HG03558 (cell line): ENCODE measurements around the gene SLC22A4.

Experiments used
- ATAC-seq: cut with Tn5 transposase; IDR thresholded peaks from one replicate; pipeline ENCODE4 v1.9.1; 2021; ENCODE audit warnings: moderate number of reproducible peaks; ENCODE audit not compliant: unreplicated experiment; ENCODE audit errors: extremely low read depth

SLC22A4 gene

DNA sequence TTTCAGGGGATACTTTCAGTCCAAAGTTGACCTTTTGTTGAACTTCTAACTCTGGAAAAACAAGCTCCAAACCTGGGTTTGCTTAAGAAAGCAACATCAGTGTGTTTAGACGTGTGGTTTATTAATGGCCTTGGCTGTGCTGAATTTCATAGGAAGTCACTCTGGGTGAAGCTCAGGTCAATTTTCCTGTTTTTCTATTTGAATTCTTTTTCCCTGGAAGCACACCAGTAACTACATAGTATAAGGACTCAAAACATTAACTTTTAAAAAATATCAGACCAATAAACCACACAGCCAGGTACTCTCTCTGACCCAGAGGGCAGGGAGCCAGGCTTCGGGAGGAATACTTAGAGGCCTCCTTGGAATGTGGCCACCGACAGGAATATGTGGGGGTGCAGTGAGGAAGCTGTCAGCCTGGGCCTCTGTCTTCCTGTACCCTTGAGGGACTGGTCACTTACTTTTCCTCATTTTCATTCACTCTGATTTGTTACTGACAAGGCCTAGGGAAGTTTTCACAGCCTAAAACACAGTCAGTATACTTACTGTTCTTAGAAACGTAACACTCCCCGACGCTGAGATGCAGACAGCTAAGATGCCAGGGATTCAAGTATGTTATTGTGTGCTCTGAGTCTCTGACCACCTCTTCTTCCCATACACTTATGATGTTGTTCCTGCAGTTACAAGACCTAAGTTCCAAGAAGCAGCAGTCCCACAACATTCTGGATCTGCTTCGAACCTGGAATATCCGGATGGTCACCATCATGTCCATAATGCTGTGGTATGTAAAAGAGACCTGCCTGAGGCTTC lies 94.3 kb downstream of the SLC22A4 start:
- no peak for ATAC-seq

- no peak for ATAC-seq
Observed at GRCh38 chr5:132389051-132389331, 94.8 kb downstream of the SLC22A4 start.

GRCh38 chr5:132389585-132390286 lies 95.5 kb downstream of the SLC22A4 start:
- ATAC-seq: no peak

- no peak for ATAC-seq
Observed at GRCh38 chr5:132391247-132391646, 97.1 kb downstream of the SLC22A4 start.

DNA sequence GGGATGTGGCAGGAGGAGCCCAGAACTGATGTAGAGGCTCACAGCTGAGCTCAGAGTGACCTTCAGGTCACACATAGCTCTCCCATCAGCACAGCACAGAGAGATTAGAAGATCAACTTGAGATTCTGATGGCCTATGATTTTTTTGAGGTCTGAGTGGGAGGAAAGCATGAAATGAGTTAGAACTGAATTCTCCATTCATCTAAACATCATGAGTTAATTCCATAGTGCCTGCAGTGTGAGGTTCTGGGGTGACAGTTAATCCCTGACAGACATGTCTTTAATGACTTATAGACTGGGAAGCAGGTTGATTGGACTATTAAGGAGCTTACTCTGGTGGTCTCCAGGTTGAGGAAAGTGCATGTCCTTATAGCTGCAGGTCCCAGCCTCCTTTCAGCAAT lies 97.7 kb downstream of the SLC22A4 start:
- ATAC-seq: no peak

DNA sequence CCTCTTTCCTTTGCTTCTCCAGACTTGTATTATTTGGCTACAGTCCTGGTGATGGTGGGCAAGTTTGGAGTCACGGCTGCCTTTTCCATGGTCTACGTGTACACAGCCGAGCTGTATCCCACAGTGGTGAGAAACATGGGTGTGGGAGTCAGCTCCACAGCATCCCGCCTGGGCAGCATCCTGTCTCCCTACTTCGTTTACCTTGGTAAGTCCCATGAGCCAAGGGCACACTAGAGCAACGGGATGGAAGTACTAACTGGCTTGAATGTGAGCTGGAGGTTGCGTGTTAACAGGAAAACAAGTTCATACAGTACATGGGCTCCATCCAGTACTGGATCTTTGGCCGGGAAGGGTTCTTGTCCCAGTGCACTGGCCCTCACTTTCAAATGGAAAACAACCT lies 98.2 kb downstream of the SLC22A4 start:
- no peak for ATAC-seq

GRCh38 chr5:132392978-132393825 lies 99.0 kb downstream of the SLC22A4 start:
- ATAC-seq: no peak
